Thoracic aorta (tissue), 2 donors: ENCODE measurements around the gene FAM204A. TPM values are rescaled to one million over a fixed set of nuclear protein-coding genes. Genes with fewer than 3 reads are reported as not detected.

Experiments
- ATAC-seq: fragments of 150-250 bp; one replicate; pipeline ENCODE4 v1.8.0; 2017; ENCODE audit warnings: low read depth; ENCODE audit not compliant: insufficient number of reproducible peaks, low FRiP score
- DNase-seq: peaks from one replicate; pipeline ENCODE4 v3.0.0-alpha.2; 2020; ENCODE audit warnings: low spot score
- H3K27ac ChIP-seq, 2 donors: fragments of 200-600 bp; sonication (generic); 1 replicate in 1 of 2; 2 replicates in 1 of 2; pipeline ENCODE4 v1.5.1; 2016; ENCODE audit warnings: mild to moderate bottlenecking in 2 of 2, moderate library complexity in 2 of 2
- H3K27me3 ChIP-seq: fragments of 200-600 bp; sonication (generic); replicated peaks from 2 replicates; pipeline ENCODE4 v1.6.0; 2016; ENCODE audit warnings: mild to moderate bottlenecking; ENCODE audit not compliant: insufficient read depth
- H3K36me3 ChIP-seq: fragments of 200-600 bp; sonication (generic); one replicate; pipeline ENCODE4 v1.5.1; 2016
- H3K4me1 ChIP-seq, 2 donors: fragments of 200-600 bp; sonication (generic); 1 replicate in 1 of 2; 2 replicates in 1 of 2; pipeline versions ENCODE4 v1.5.1 to v1.6.0; 2016; ENCODE audit warnings: low read depth in 2 of 2, mild to moderate bottlenecking in 1 of 2; ENCODE audit not compliant: control insufficient read depth in 1 of 2
- H3K4me3 ChIP-seq: fragments of 200-600 bp; sonication (generic); 2 replicates; pipeline ENCODE4 v1.5.1; 2016; ENCODE audit warnings: mild to moderate bottlenecking
- H3K9me3 ChIP-seq: fragments of 200-600 bp; sonication (generic); 2 replicates; pipeline ENCODE4 v1.5.1; 2016
- total RNA-seq, 2 donors: library from RNA; depleted of rRNA; stranded (reverse); fragments of >200 nt; gene quantifications; one replicate each; pipeline versions ENCODE4 v1.1.0 to v1.2.3, GENCODE V29; 2016
- TF ChIP-seq, protein P1 (sequence below): fragments of 200-600 bp; sonication (generic); IDR thresholded peaks from one replicate; pipeline ENCODE4 v1.5.1; 2019; ENCODE audit warnings: antibody characterized with exemption

Gene FAM204A
- total RNA-seq, 2 donors from 2014 or later, result 18.5 to 22.5 TPM

DNA sequence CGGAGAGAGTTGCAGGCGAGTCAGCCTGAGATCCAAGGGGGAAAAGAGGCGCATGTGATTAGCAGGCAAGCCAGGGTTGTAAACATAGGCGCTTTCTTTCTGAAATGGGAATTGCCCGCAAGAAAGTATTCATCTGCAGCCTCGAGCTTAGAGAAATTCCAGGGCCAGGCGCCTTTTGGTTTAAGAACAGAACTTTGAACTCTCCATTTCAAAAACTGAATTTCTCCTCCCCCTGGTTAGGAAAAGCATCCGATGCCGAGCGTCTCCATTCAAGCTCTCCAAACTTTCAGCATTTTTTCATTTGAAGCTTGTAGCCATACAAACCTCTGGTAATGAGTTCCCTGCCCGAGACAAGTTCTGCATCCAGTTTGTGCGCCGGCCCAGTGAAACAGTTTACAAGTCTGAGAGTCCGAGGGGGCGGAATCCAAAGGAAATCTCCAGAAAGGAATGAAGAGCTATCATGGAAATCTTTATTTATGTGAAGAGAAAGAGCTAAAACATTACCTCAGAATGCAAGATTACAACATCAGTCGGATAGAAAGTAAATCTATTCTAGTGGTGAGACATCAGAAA lies 69.9 kb downstream of the FAM204A start:
- Histone ChIP-seq H3K27me3 (no peaks in the 10 kb centered on the region), H3K4me1 (peaks cover 3 to 22% of the 10 kb centered on the region in 2 donors), H3K4me3 (peak overlapping the region; percentile 64), H3K9me3 (no peaks in the 10 kb centered on the region), H3K36me3 (no peaks in the 10 kb centered on the region), H3K27ac (no peak overlapping the region)
- TF ChIP-seq, protein P1, sequence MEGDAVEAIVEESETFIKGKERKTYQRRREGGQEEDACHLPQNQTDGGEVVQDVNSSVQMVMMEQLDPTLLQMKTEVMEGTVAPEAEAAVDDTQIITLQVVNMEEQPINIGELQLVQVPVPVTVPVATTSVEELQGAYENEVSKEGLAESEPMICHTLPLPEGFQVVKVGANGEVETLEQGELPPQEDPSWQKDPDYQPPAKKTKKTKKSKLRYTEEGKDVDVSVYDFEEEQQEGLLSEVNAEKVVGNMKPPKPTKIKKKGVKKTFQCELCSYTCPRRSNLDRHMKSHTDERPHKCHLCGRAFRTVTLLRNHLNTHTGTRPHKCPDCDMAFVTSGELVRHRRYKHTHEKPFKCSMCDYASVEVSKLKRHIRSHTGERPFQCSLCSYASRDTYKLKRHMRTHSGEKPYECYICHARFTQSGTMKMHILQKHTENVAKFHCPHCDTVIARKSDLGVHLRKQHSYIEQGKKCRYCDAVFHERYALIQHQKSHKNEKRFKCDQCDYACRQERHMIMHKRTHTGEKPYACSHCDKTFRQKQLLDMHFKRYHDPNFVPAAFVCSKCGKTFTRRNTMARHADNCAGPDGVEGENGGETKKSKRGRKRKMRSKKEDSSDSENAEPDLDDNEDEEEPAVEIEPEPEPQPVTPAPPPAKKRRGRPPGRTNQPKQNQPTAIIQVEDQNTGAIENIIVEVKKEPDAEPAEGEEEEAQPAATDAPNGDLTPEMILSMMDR, result no peak
- ATAC-seq (no peak), DNase-seq (no peak)

DNA sequence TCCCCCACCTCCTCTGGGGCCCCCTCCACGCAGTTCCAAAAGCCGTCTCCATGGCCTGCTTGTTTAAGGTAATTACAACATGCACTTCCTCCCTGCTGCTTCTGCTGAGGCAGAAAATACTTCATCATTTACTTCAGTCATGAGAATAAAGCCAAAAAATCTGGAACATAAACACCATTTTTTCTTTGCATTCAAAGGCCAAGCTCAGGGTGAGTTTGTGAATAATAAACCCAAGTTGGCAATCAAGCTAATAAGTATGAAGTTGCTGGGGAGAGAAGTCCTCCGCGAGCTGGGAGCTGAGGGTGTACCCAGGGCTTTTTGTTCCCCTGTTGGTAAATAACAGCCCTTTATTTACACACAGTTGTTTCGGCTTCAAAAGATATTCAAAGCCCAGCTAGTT lies 70.5 kb downstream of the FAM204A start:
- ATAC-seq, result no peak
- H3K4me1 ChIP-seq, result peaks cover 3 to 22% of the 10 kb centered on the region in 2 donors
- no peak overlapping the region for H3K27ac ChIP-seq
- no peak for DNase-seq
- H3K4me3 ChIP-seq, result peak overlapping the region; percentile 64
- H3K36me3 ChIP-seq, result no peaks in the 10 kb centered on the region
- H3K9me3 ChIP-seq, result no peaks in the 10 kb centered on the region
- no peaks in the 10 kb centered on the region for H3K27me3 ChIP-seq
- TF ChIP-seq, protein P1, result no peak

DNA sequence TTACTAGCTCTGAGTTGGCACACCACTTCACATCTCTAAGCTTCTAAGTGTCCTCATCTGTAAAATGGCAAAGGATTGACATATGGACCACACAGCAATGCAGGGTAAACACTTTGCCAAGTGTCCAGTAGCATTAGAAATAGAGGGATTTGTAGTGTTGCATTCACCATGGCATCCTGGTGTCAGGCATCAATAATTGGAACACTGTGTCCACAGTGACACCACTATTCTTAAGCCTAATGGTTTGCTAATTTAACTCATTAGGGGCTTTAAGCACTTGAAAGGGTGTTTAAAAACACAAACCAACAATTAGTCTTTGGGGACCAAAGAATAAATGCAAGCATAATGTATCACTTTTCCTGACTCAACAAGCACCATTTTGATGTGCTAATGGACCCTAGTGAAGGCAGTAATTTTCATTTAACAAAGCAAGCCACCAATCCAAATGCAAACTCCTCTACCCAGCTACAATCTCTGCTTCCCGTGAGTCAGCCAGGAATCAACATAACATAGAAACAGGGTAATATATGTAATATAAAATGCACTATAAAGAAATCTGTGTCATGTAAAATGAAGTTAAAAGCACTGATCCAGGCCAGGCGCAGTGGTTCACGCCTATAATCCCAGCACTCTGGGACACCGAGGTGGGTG lies 75.9 kb downstream of the FAM204A start:
- H3K4me1 ChIP-seq, result peaks cover 0 to 3% of the 10 kb centered on the region in 2 donors
- no peak overlapping the region for H3K27ac ChIP-seq
- H3K36me3 ChIP-seq, result no peaks in the 10 kb centered on the region
- TF ChIP-seq, protein P1, result no peak
- H3K9me3 ChIP-seq, result no peaks in the 10 kb centered on the region
- no peaks in the 10 kb centered on the region for H3K27me3 ChIP-seq
- ATAC-seq (no peak), DNase-seq (no peak)
- H3K4me3 ChIP-seq, result no peak overlapping the region

DNA sequence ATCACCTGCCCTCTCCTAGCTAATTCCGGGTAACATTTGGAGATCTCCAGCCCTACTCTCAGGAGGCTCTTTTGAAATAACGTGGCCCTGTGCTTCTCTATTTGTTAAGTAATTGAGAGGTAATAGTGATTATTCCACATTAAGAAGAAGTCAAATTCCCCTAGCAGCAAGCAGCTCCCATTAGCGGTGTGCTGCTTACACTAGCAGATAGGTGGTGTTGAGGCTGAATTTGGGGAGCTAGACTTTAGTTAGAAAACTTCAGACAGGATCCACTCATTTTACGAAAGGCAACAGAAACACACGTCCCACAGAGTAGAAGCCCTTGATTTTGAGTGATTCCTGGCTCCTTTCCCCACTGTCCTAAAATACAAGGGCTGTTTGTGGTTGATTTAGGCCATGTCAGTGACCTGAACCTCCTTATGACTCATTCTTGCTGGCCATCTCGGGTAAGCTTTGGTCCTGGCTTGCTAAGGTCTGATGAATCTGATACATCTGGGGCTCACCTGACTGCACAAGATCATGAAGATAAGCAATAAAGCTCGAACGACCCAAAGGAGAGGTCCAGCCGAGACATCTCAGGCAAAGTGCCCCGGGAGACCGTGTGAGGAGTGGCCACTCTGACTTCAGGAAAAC lies 77.2 kb downstream of the FAM204A start:
- Histone ChIP-seq H3K27ac (no peak overlapping the region), H3K36me3 (no peaks in the 10 kb centered on the region), H3K27me3 (no peaks in the 10 kb centered on the region), H3K4me1 (no peaks in the 10 kb centered on the region), H3K4me3 (no peak overlapping the region), H3K9me3 (no peaks in the 10 kb centered on the region)
- TF ChIP-seq, protein P1, result no peak
- no peak for ATAC-seq
- no peak for DNase-seq

DNA sequence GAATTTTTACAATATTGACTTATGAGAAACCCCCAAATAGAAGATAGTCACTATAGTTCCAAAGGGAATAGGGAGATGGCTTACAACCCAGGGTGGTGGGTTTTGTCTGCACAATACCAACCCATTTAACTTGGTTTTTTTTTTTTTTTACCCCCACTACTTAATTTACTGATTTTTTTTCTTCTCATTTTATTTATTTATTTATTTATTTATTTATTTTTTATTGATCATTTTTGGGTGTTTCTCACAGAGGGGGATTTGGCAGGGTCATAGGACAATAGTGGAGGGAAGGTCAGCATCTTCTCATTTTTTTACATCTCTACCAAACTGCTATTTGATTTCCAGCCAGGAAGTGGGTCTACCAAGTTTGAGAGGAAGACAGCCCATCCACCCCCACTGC lies 77.9 kb downstream of the FAM204A start:
- TF ChIP-seq, protein P1, result no peak
- H3K4me3 ChIP-seq, result no peak overlapping the region
- DNase-seq (no peak), ATAC-seq (no peak)
- H3K27me3 ChIP-seq, result no peaks in the 10 kb centered on the region
- H3K27ac ChIP-seq, result no peak overlapping the region
- no peaks in the 10 kb centered on the region for H3K36me3 ChIP-seq
- H3K9me3 ChIP-seq, result no peaks in the 10 kb centered on the region
- H3K4me1 ChIP-seq, result no peaks in the 10 kb centered on the region
